H1 (cell line): ENCODE data around the gene COL6A2. TPM values are rescaled to one million over a fixed set of nuclear protein-coding genes. Genes with fewer than 3 reads are reported as not detected.

Experiments used
- CTCF ChIA-PET: fragments of 300-600 bp; sonication (Branson Sonifier 250); formaldehyde crosslinking; loops from one replicate; lab custom pipeline; 2021; ENCODE audit not compliant: partially characterized antibody; lab: Charles Lee
- POLR2A ChIA-PET: fragments of 300-600 bp; sonication (Branson Sonifier 250); formaldehyde crosslinking; loops from one replicate; lab custom pipeline; 2021; ENCODE audit warnings: inconsistent platforms; ENCODE audit not compliant: partially characterized antibody; lab: Charles Lee
- DNase-seq, 2 experiments: peaks; one replicate each; pipeline versions ENCODE4 v3.0.0 to v3.0.0-alpha.2; 2010 to 2022; ENCODE audit warnings: low spot score in 2 of 2, low read depth in 1 of 2, mixed read lengths in 1 of 2
- FAIRE-seq: peaks from 2 replicates; lab custom pipeline; 2011; peaks lifted over from hg19 to GRCh38; lab: Jason Lieb, UNC
- H2AFZ ChIP-seq: 2 replicates; pipeline ENCODE4 v1.8.1; 2012; ENCODE audit warnings: low read length, inconsistent platforms
- H2AK5ac ChIP-seq: 2 replicates; pipeline ENCODE4 v1.6.1; 2013; ENCODE audit warnings: low read depth, low read length
- H2BK120ac ChIP-seq: replicated peaks from 2 replicates; pipeline ENCODE3; 2013; ENCODE audit warnings: low read depth, low read length, inconsistent platforms
- H2BK12ac ChIP-seq: 2 replicates; pipeline ENCODE4 v1.6.1; 2013; ENCODE audit warnings: low read depth, low read length
- H2BK15ac ChIP-seq: 2 replicates; pipeline ENCODE4 v1.6.1; 2013; ENCODE audit warnings: low read length
- H2BK20ac ChIP-seq: 2 replicates; pipeline ENCODE4 v1.6.1; 2013; ENCODE audit warnings: low read length
- H2BK5ac ChIP-seq: 2 replicates; pipeline ENCODE4 v1.6.1; 2013; ENCODE audit warnings: low read depth, low read length
- H3K14ac ChIP-seq: 2 replicates; pipeline ENCODE4 v1.6.1; 2013; ENCODE audit warnings: inconsistent platforms; ENCODE audit not compliant: insufficient read length
- H3K18ac ChIP-seq: 2 replicates; pipeline ENCODE4 v1.6.1; 2013; ENCODE audit warnings: low read length; ENCODE audit errors: extremely low read depth
- H3K23ac ChIP-seq: 2 replicates; pipeline ENCODE4 v1.6.1; 2013; ENCODE audit warnings: inconsistent platforms; ENCODE audit not compliant: insufficient read length
- H3K23me2 ChIP-seq: 2 replicates; pipeline ENCODE4 v1.6.1; 2013; ENCODE audit warnings: low read depth, low read length
- H3K27ac ChIP-seq: 2 replicates; pipeline ENCODE4 v1.6.1; 2011; ENCODE audit warnings: low read depth, low read length, inconsistent platforms
- H3K27me3 ChIP-seq, 4 experiments: replicated peaks in 1 of 4; 1 replicate in 1 of 4; 2 replicates in 3 of 4; pipeline versions ENCODE4 v1.6.1 to v1.8.1; 2011 to 2013; ENCODE audit warnings: low read length in 3 of 4, mild to moderate bottlenecking in 3 of 4, inconsistent platforms in 2 of 4, mixed read lengths in 2 of 4, moderate library complexity in 1 of 4; ENCODE audit not compliant: control insufficient read depth in 3 of 4, insufficient read depth in 3 of 4; ENCODE audit errors: extremely low read depth in 1 of 4
- H3K36me3 ChIP-seq, 4 experiments: 2 replicates each; pipeline versions ENCODE4 v1.6.1 to v1.8.1; 2011 to 2013; ENCODE audit warnings: mild to moderate bottlenecking in 4 of 4, low read length in 3 of 4, moderate library complexity in 2 of 4, control low read depth in 1 of 4, inconsistent platforms in 1 of 4; ENCODE audit not compliant: insufficient read depth in 4 of 4, control insufficient read depth in 2 of 4
- H3K4ac ChIP-seq: replicated peaks from 2 replicates; pipeline ENCODE3; 2013; ENCODE audit warnings: low read length, low read depth, mixed read lengths, inconsistent platforms; ENCODE audit not compliant: insufficient read length
- H3K4me1 ChIP-seq, 4 experiments: replicated peaks in 1 of 4; 1 replicate in 1 of 4; 2 replicates in 3 of 4; pipeline versions ENCODE4 v1.6.1 to v1.8.1; 2011 to 2013; ENCODE audit warnings: low read length in 3 of 4, inconsistent platforms in 2 of 4, mixed read lengths in 1 of 4; ENCODE audit not compliant: insufficient read depth in 4 of 4, control insufficient read depth in 3 of 4
- H3K4me2 ChIP-seq, 2 experiments: 2 replicates each; pipeline versions ENCODE4 v1.6.1 to v1.8.1; 2011 to 2013; ENCODE audit warnings: low read depth in 2 of 2, low read length in 2 of 2, control low read depth in 1 of 2, inconsistent platforms in 1 of 2, mild to moderate bottlenecking in 1 of 2; ENCODE audit not compliant: insufficient read depth in 1 of 2
- H3K4me3 ChIP-seq, 4 experiments: fragments of 200-600, 300-600 bp in 1 of 4; sonication (generic), shearing (Covaris generic), sonication (Bioruptor Twin) in 1 of 4; 2 replicates each; pipeline versions ENCODE4 v1.5.1 to v1.8.1; 2011 to 2016; ENCODE audit warnings: low read length in 4 of 4, low read depth in 3 of 4, control low read depth in 2 of 4, inconsistent platforms in 2 of 4, mild to moderate bottlenecking in 2 of 4, mixed read lengths in 1 of 4, moderate library complexity in 1 of 4; ENCODE audit not compliant: insufficient read depth in 2 of 4; ENCODE audit errors: extremely low read depth in 1 of 4
- H3K56ac ChIP-seq: replicated peaks from 2 replicates; pipeline ENCODE3; 2013; ENCODE audit warnings: low read depth, mild to moderate bottlenecking, mixed read lengths, low read length, inconsistent platforms; ENCODE audit not compliant: insufficient read length
- H3K79me1 ChIP-seq: 2 replicates; pipeline ENCODE4 v1.6.1; 2013; ENCODE audit warnings: low read depth, low read length, control low read depth
- H3K79me2 ChIP-seq, 2 experiments: 2 replicates each; pipeline versions ENCODE4 v1.6.1 to v1.8.1; 2012 to 2013; ENCODE audit warnings: low read length in 2 of 2, mild to moderate bottlenecking in 2 of 2, inconsistent platforms in 1 of 2; ENCODE audit not compliant: insufficient read depth in 2 of 2, control insufficient read depth in 1 of 2
- H3K9ac ChIP-seq, 4 experiments: replicated peaks in 1 of 4; 1 replicate in 1 of 4; 2 replicates in 3 of 4; pipeline versions ENCODE4 v1.6.1 to v1.8.1; 2011 to 2013; ENCODE audit warnings: low read depth in 3 of 4, low read length in 3 of 4, control low read depth in 2 of 4, mild to moderate bottlenecking in 2 of 4, moderate library complexity in 2 of 4, inconsistent platforms in 1 of 4; ENCODE audit errors: extremely low read depth in 1 of 4
- H3K9me3 ChIP-seq, 2 experiments: 2 replicates each; pipeline versions ENCODE4 v1.6.1 to v1.8.1; 2012 to 2013; ENCODE audit warnings: mild to moderate bottlenecking in 2 of 2, moderate library complexity in 2 of 2, control low read depth in 1 of 2, inconsistent platforms in 1 of 2, low read depth in 1 of 2, low read length in 1 of 2, mixed read lengths in 1 of 2; ENCODE audit not compliant: insufficient read depth in 2 of 2
- H4K20me1 ChIP-seq, 2 experiments: replicated peaks in 1 of 2; 2 replicates each; pipeline versions ENCODE3 to v1.8.1; 2011 to 2013; ENCODE audit warnings: inconsistent platforms in 2 of 2, low read length in 2 of 2, mild to moderate bottlenecking in 1 of 2; ENCODE audit not compliant: insufficient read depth in 2 of 2, control insufficient read depth in 1 of 2
- H4K5ac ChIP-seq: 2 replicates; pipeline ENCODE4 v1.6.1; 2013; ENCODE audit warnings: low read length, low read depth, mixed read lengths, inconsistent platforms; ENCODE audit not compliant: insufficient read length
- H4K8ac ChIP-seq: 2 replicates; pipeline ENCODE4 v1.8.0; 2013; ENCODE audit warnings: mild to moderate bottlenecking, moderate library complexity, low read length, inconsistent platforms; ENCODE audit not compliant: insufficient read depth; ENCODE audit errors: extremely low read depth
- H4K91ac ChIP-seq: replicated peaks from 2 replicates; pipeline ENCODE3; 2013; ENCODE audit warnings: low read length, mixed read lengths, inconsistent platforms; ENCODE audit not compliant: insufficient read length
- CBX5 ChIP-seq: fragments of 300-800, 300-1000 bp; sonication (generic); IDR thresholded peaks from 2 replicates; pipeline ENCODE4 v1.7.1; 2016; ENCODE audit warnings: antibody characterized with exemption, low read length, low read depth
- EP300 ChIP-seq, 2 experiments: IDR thresholded peaks; 1 replicate in 1 of 2; 2 replicates in 1 of 2; pipeline ENCODE4 v1.6.1; 2011 to 2012; ENCODE audit warnings: low read depth in 2 of 2, low read length in 2 of 2, mild to moderate bottlenecking in 2 of 2, borderline replicate concordance in 1 of 2, inconsistent platforms in 1 of 2, moderate library complexity in 1 of 2
- GTF2F1 ChIP-seq: IDR thresholded peaks from 2 replicates; pipeline ENCODE4 v1.6.1; 2012; ENCODE audit warnings: low read depth, low read length, improper control_type of control experiment, borderline replicate concordance
- WGBS, 2 experiments: shearing (Covaris generic) in 1 of 2; methylation state at CpG; one replicate each; pipeline versions ENCODE4 v1.1.6 to v1.1.7; 2013 to 2015; ENCODE audit warnings: low lambda C conversion rate in 2 of 2, mixed read lengths in 2 of 2, inconsistent platforms in 1 of 2, low coverage in 1 of 2, missing lambda C conversion rate in 1 of 2; ENCODE audit not compliant: insufficient replicate concordance in 2 of 2, insufficient coverage in 1 of 2, insufficient read length in 1 of 2; ENCODE audit errors: extremely low coverage in 1 of 2, missing lambda C conversion rate in 1 of 2; 5-methylcytosine and 5-hydroxymethylcytosine counted together
- polyA plus RNA-seq, 7 experiments: library from polyadenylated mRNA; depleted of rRNA in 3 of 7; stranded (reverse) in 5 of 7; unstranded in 2 of 7; fragments of >200 nt in 5 of 7; fragments of 200-250 nt in 2 of 7; gene quantifications; 1 replicate in 5 of 7; 2 replicates in 1 of 7; 4 replicates in 1 of 7; pipeline versions ENCODE4 v1.2.1 to v1.2.3, GENCODE V29; 2011 to 2013; ENCODE audit warnings: missing spikeins in 2 of 7, mixed read lengths in 2 of 7
- total RNA-seq: library from RNA; stranded (reverse); fragmentation: NEBNext Ultra II Directional; extraction: Animal tissue kit (Norgen Biotek cat#: 25700); gene quantifications from 2 replicates; pipeline ENCODE4 v1.2.1, GENCODE V29; 2021

The COL6A2 gene
- total and polyA plus RNA-seq, 2 of the 8 experiments (the other 6 are each of a cell fraction or from before 2014, with no cell fraction given) = 60.1 to 62.7 TPM

- Histone ChIP-seq H4K20me1 (no peaks in the 10 kb centered on the region), H4K91ac (no peak overlapping the region), H2BK20ac (no peak overlapping the region), H3K4ac (no peak overlapping the region), H4K8ac (peak overlapping the region; percentile 28; the same call in 1 of the 2 replicates), H2AK5ac (no peak overlapping the region), H3K27ac (no peak overlapping the region), H2BK120ac (no peak overlapping the region), H3K4me2 (no peak overlapping the region), H3K36me3 (no peaks in the 10 kb centered on the region), H3K79me2 (no peaks in the 10 kb centered on the region), H3K9ac (no peak overlapping the region), H3K18ac (no peak overlapping the region; the same call in 1 of the 2 replicates), H3K4me3 (no peak overlapping the region), H3K4me1 (peaks cover 0 to 3% (median 2%) of the 10 kb centered on the region in 4 experiments; a peak in 4 of 7 replicates), H4K5ac (no peak overlapping the region), H3K14ac (no peak overlapping the region), H3K79me1 (no peaks in the 10 kb centered on the region), H2BK5ac (no peak overlapping the region), H3K27me3 (no peaks in the 10 kb centered on the region), H2BK12ac (no peak overlapping the region), H3K23ac (no peak overlapping the region), H3K56ac (no peak overlapping the region), H3K23me2 (no peaks in the 10 kb centered on the region), H2AFZ (no peak overlapping the region), H2BK15ac (no peak overlapping the region), H3K9me3 (peaks cover 13 to 17% of the 10 kb centered on the region in 2 experiments; a peak in 3 of 4 replicates)
- FAIRE-seq = no peak
- WGBS, 2 experiments = 87% methylated on average over 20 of the region's 26 CpGs; no CpG with 5 or more reads in 1 of the 2 experiments
- peak in 1 of 2 experiments; percentile 52 for DNase-seq
- no peak for TF ChIP-seq GTF2F1
- no peak for TF ChIP-seq EP300 (IDR thresholded peaks at IDR 0.05; ENCODE audit: borderline replicate concordance in 1 of 2, low read depth in 2 of 2, low read length in 2 of 2)
- no peak for TF ChIP-seq CBX5
- ChIA-PET CTCF (interaction anchor here (0.9 to 1.6 kb wide), 4 partner anchors 10 to 461 kb away, joined by 3 to 5 read pairs (median 3); no protein-coding TSS in a partner anchor), POLR2A (no interaction called here)
Measured at GRCh38 chr21:46056450-46056903, 41.4 kb upstream of the COL6A2 start.
